GM12878 (cell line): ENCODE results near the gene PAX2. TPM values are rescaled to one million over a fixed set of nuclear protein-coding genes. Genes with fewer than 3 reads are reported as not detected.

ENCODE experiments used
- ATAC-seq: fragments of 200-7000 bp; cut with Tn5 transposase; 3 replicates; pipeline ENCODE4 v1.9.1; 2020; ENCODE audit warnings: mild to moderate bottlenecking, moderate library complexity
- Bru-seq: library from RNA; stranded (reverse); fragments of 400-500 nt; gene quantifications from one replicate; lab custom pipeline; 2021; lab: Mats Ljungman, UMichigan
- BruChase-seq, 2 experiments: library from RNA; stranded (reverse); fragments of 400-500 nt; gene quantifications; one replicate each; lab custom pipeline; 2021; lab: Mats Ljungman, UMichigan
- BruUV-seq: library from RNA; stranded (reverse); fragments of 400-500 nt; replicated peaks from 2 replicates; lab custom pipeline; 2021; lab: Mats Ljungman, UMichigan
- CTCF ChIA-PET: fragments of 300-600 bp; sonication (Branson Sonifier 250); formaldehyde crosslinking; extraction: SDS; loops from one replicate; lab custom pipeline; 2021; ENCODE audit warnings: inconsistent platforms; lab: Yijun Ruan, JAX
- POLR2A ChIA-PET: fragments of 350-600 bp; formaldehyde crosslinking; extraction: SDS; loops from one replicate; lab custom pipeline; 2021; ENCODE audit warnings: inconsistent platforms; lab: Charles Lee
- RAD21 ChIA-PET: fragments of 300-600 bp; sonication (Branson Sonifier 250); formaldehyde crosslinking; loops from one replicate; lab custom pipeline; 2023; ENCODE audit warnings: antibody characterized with exemption; ENCODE audit not compliant: unreplicated experiment; lab: Charles Lee
- SMC1A ChIA-PET: fragments of 300-600 bp; sonication (Branson Sonifier 250); formaldehyde crosslinking; loops from one replicate; lab custom pipeline; 2023; ENCODE audit not compliant: unreplicated experiment, uncharacterized antibody; lab: Charles Lee
- DNase-seq: peaks from one replicate; pipeline ENCODE4 v3.0.0-alpha.2; 2011; ENCODE audit warnings: low read depth, low spot score
- FAIRE-seq: peaks from 3 replicates; lab custom pipeline; 2011; peaks lifted over from hg19 to GRCh38; lab: Jason Lieb, UNC
- H2AFZ ChIP-seq: 2 replicates; pipeline ENCODE4 v1.6.0; 2011; ENCODE audit warnings: low read depth, low read length, control low read depth; ENCODE audit not compliant: control insufficient read depth
- H3K27ac ChIP-seq: 2 replicates; pipeline ENCODE4 v1.5.1; 2011; ENCODE audit warnings: control low read depth; ENCODE audit not compliant: control insufficient read depth, insufficient read depth
- H3K27me3 ChIP-seq, 2 experiments: replicated peaks in 1 of 2; 2 replicates each; pipeline versions ENCODE4 v1.6.0 to v1.6.1; 2011; ENCODE audit warnings: low read length in 1 of 2; ENCODE audit not compliant: control insufficient read depth in 2 of 2, insufficient read depth in 2 of 2
- H3K36me3 ChIP-seq, 2 experiments: 2 replicates each; pipeline ENCODE4 v1.5.1; 2011; ENCODE audit warnings: low read length in 1 of 2; ENCODE audit not compliant: control insufficient read depth in 2 of 2, insufficient read depth in 2 of 2
- H3K4me1 ChIP-seq: 2 replicates; pipeline ENCODE4 v1.6.1; 2011; ENCODE audit warnings: mild to moderate bottlenecking, low read length, moderate library complexity, mixed read lengths; ENCODE audit not compliant: control insufficient read depth, insufficient read depth
- H3K4me2 ChIP-seq: 2 replicates; pipeline ENCODE4 v1.6.0; 2011; ENCODE audit warnings: control low read depth; ENCODE audit not compliant: control insufficient read depth, insufficient read depth
- H3K4me3 ChIP-seq: fragments of 200-600 bp; sonication (generic); 2 replicates; pipeline ENCODE4 v1.5.1; 2016
- H3K79me2 ChIP-seq: 2 replicates; pipeline ENCODE4 v1.6.0; 2011; ENCODE audit warnings: low read length; ENCODE audit not compliant: control insufficient read depth, insufficient read depth
- H3K9ac ChIP-seq: 2 replicates; pipeline ENCODE4 v1.8.0; 2011; ENCODE audit warnings: low read length, control low read depth, mixed read lengths; ENCODE audit not compliant: control insufficient read depth, insufficient read depth
- H3K9me3 ChIP-seq: replicated peaks from 3 replicates; pipeline ENCODE4 v1.5.1; 2011; ENCODE audit warnings: mild to moderate bottlenecking, low read length; ENCODE audit not compliant: control insufficient read depth, insufficient read depth
- H4K20me1 ChIP-seq: 2 replicates; pipeline ENCODE4 v1.6.0; 2011; ENCODE audit not compliant: control insufficient read depth, insufficient read depth
- BACH1 ChIP-seq: fragments of 450-650 bp; IDR thresholded peaks from 2 replicates; pipeline ENCODE4 v1.6.1; 2017; ENCODE audit warnings: mild to moderate bottlenecking, borderline replicate concordance
- FOXK2 ChIP-seq: fragments of 450-650 bp; IDR thresholded peaks from 2 replicates; pipeline ENCODE4 v1.6.1; 2017; ENCODE audit warnings: mild to moderate bottlenecking, moderate library complexity
- SMC3 ChIP-seq: IDR thresholded peaks from 2 replicates; pipeline ENCODE4 v1.6.1; 2011; ENCODE audit warnings: low read length, improper control_type of control experiment, borderline replicate concordance
- TCF3 ChIP-seq: IDR thresholded peaks from 2 replicates; pipeline ENCODE4 v1.6.1; 2012; ENCODE audit warnings: low read depth, mild to moderate bottlenecking, low read length, borderline replicate concordance; ENCODE audit not compliant: insufficient read depth
- WGBS: methylation state at CpG from one replicate; pipeline ENCODE4 v1.1.6; 2016; ENCODE audit warnings: low lambda C conversion rate; ENCODE audit not compliant: insufficient replicate concordance, insufficient coverage; ENCODE audit errors: missing lambda C conversion rate; 5-methylcytosine and 5-hydroxymethylcytosine counted together
- in situ Hi-C: fragments of 300-500 bp; cut with MboI; formaldehyde crosslinking; loops from 9 replicates; pipeline ENCODE4 v1.14.3; 2018; ENCODE audit warnings: mixed read lengths
- intact Hi-C: fragments of 100-400 bp; cut with micrococcal nuclease; formaldehyde crosslinking; loops from one replicate; pipeline ENCODE4 v1.14.2; 2022; ENCODE audit not compliant: unreplicated experiment
- long read RNA-seq, 2 experiments: library from polyadenylated mRNA; unstranded; transcript quantifications; one replicate each; pipeline ENCODE4 v2.0.0, GENCODE V29; 2019 to 2020
- polyA minus RNA-seq, 3 experiments: library from RNA; depleted of rRNA, polyadenylated mRNA; stranded (reverse); fragments of >200 nt; gene quantifications; 2 replicates each; pipeline ENCODE4 v1.2.3, GENCODE V29; 2011
- polyA plus RNA-seq, 11 experiments: library from polyadenylated mRNA; depleted of rRNA in 4 of 11; unstranded in 6 of 11; stranded (reverse) in 5 of 11; fragments of >200 nt; fragmentation: Nextera tagmentation in 4 of 11; fragmentation: Illumina TruSeq in 1 of 11; extraction: Ambion mirVana in 4 of 11; extraction: Trizol in 1 of 11; gene quantifications; 1 replicate in 1 of 11; 2 replicates in 10 of 11; pipeline versions ENCODE4 v1.2.1 to v1.2.3, GENCODE V29; 2011 to 2016; ENCODE audit warnings: inconsistent platforms in 2 of 11, missing spikeins in 2 of 11, low read depth in 1 of 11
- total RNA-seq, 4 experiments: library from RNA; depleted of rRNA in 3 of 4; stranded (reverse); fragments of >200 nt in 3 of 4; fragmentation: Illumina TruSeq in 1 of 4; extraction: Trizol in 1 of 4; gene quantifications; 2 replicates each; pipeline versions ENCODE4 v1.2.1 to v1.2.3, GENCODE V29; 2013 to 2021
- TF ChIP-seq, protein P1 (sequence below): fragments of 450-650 bp; formaldehyde crosslinking; IDR thresholded peaks from 2 replicates; pipeline ENCODE4 v1.4.0; 2022; ENCODE audit warnings: mild to moderate bottlenecking, moderate library complexity
- TF ChIP-seq, protein P2 (sequence below): fragments of 450-650 bp; IDR thresholded peaks from 2 replicates; pipeline ENCODE4 v1.6.1; 2017; ENCODE audit warnings: mild to moderate bottlenecking, low read depth, inconsistent platforms; ENCODE audit not compliant: poor library complexity, severe bottlenecking
- TF ChIP-seq, protein P3 (sequence below): IDR thresholded peaks from 2 replicates; pipeline ENCODE4 v1.6.1; 2011; ENCODE audit warnings: borderline replicate concordance, low read depth, mild to moderate bottlenecking, moderate library complexity, mixed read lengths, low read length; ENCODE audit not compliant: insufficient read depth; ENCODE audit errors: extremely low read length

Gene PAX2
- not detected in 2 replicates for total RNA-seq (2013; cell fraction: nucleolus; rRNA removed)
- total RNA-seq (2014; rRNA removed) (not detected in 2 replicates), total RNA-seq (2014; rRNA removed; fragmentation: Illumina TruSeq; extraction: Trizol) (not detected in 2 replicates), total RNA-seq (2021) (not detected in 2 replicates), polyA plus RNA-seq (2011; rRNA removed) (not detected in 2 replicates), polyA plus RNA-seq (2014; fragmentation: Illumina TruSeq; extraction: Trizol) (not detected in 2 replicates), polyA plus RNA-seq (2014; fragmentation: Nextera tagmentation; extraction: Ambion mirVana) (not detected), polyA plus RNA-seq (2014; rRNA removed) (not detected in 2 replicates), polyA plus RNA-seq (2016; fragmentation: Nextera tagmentation; extraction: Ambion mirVana) (not detected), polyA minus RNA-seq (2011; rRNA and poly(A)+ RNA removed) (not detected in 2 replicates), Bru-seq, nascent RNA (percentile 8 among the genes with signal in this experiment), BruChase-seq, experiment 1, labeled RNA remaining after a 6-hour chase (percentile 16 among the genes with signal in this experiment), BruChase-seq, experiment 2, labeled RNA remaining after a 2-hour chase (percentile 9 among the genes with signal in this experiment)
- not detected for polyA plus RNA-seq (2011; ENCODE audit: low read depth)
- not detected in 2 replicates for polyA plus RNA-seq (2011; cell fraction: cytosol; rRNA removed)
- 0.10 and 0.15 TPM in 2 replicates for polyA plus RNA-seq (2011; cell fraction: nucleus; rRNA removed)
- not detected in 2 replicates for polyA plus RNA-seq (2012)
- polyA minus RNA-seq (2011; cell fraction: cytosol; rRNA and poly(A)+ RNA removed): not detected in 2 replicates
- not detected in 2 replicates for polyA minus RNA-seq (2011; cell fraction: nucleus; rRNA and poly(A)+ RNA removed)
- long read RNA-seq, experiment 1: 0 reads
- long read RNA-seq, experiment 2: 0 reads

DNA sequence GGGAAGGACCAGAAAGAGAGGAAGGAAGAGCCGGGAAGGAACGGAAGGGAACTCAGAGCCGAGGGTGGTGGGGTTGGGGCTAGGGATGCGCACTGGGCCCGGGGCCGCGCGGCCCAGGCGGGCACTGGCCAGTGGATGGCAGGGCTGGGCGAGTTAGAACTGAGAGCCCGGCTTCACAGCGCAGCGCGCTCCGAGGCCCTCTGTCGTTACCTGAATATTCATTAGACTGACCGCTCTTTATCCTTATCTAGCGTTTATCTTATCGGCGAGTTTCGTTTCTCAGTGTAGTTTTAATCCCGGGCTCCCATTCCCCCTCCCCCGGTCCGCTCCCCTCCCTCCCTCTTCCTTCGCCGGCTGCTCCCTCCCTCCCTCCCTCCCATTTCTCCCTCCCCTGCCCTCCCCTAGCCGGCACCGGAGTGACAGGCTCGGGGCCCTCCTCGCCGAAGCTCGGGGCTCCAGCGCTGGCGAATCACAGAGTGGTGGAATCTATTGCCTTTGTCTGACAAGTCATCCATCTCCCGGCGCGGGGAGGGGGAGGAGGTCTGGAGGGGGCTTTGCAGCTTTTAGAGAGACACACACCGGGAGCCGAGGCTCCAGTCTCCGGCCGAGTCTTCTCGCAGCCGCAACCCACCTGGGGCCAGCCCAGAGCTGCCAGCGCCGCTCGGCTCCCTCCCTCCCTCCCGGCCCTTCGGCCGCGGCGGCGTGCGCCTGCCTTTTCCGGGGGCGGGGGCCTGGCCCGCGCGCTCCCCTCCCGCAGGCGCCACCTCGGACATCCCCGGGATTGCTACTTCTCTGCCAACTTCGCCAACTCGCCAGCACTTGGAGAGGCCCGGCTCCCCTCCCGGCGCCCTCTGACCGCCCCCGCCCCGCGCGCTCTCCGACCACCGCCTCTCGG lies at the start of gene PAX2:
Gene PAX2, plus strand, starts transcription at position 596 of the 895 bp plus-strand sequence. CDS start 679 bp downstream, outside the sequence.
- ATAC-seq: no peak
- H3K9me3 ChIP-seq: no peaks in the 10 kb centered on the region
- no peaks in the 10 kb centered on the region for H3K4me1 ChIP-seq
- H3K4me3 ChIP-seq: no peak within 1 kb of the TSS
- WGBS: 7% methylated on average over 14 of the region's 75 CpGs
- ChIA-PET CTCF (interaction anchor here (0.8 to 1.9 kb wide), 8 partner anchors 17 to 307 kb away, joined by 3 to 5 read pairs (median 3); no protein-coding TSS in a partner anchor), SMC1A (interaction anchor here (1.1 kb wide), 1 partner anchor 127 kb away, joined by 3 read pairs; no protein-coding TSS in a partner anchor), RAD21 (interaction anchor here (0.7 to 1.2 kb wide), 3 partner anchors 133 to 348 kb away, joined by 3 to 4 read pairs (median 3); no protein-coding TSS in a partner anchor), POLR2A (interaction anchor here (0.5 kb wide), 1 partner anchor 212 kb away, joined by 4 read pairs; no protein-coding TSS in a partner anchor)
- intact Hi-C loops (loop anchor here (10.0 kb wide), 1 partner anchor 130 kb away; no protein-coding TSS in a partner anchor), in situ Hi-C loops (loop anchor here (5.0 kb wide), 1 partner anchor 73 kb away; no protein-coding TSS in a partner anchor)
- H3K4me2 ChIP-seq: no peak within 1 kb of the TSS
- H3K36me3 ChIP-seq: no peaks in the 10 kb centered on the region
- BruUV-seq: no TSS peak
- no peak for FAIRE-seq
- H2AFZ ChIP-seq: no peak within 1 kb of the TSS
- no peak within 1 kb of the TSS for H3K9ac ChIP-seq
- H3K27me3 ChIP-seq: peaks cover 42 to 46% of the 10 kb centered on the region in 2 experiments
- no peaks in the 10 kb centered on the region for H3K79me2 ChIP-seq
- DNase-seq: no peak
- H4K20me1 ChIP-seq: no peaks in the 10 kb centered on the region
- no peak within 1 kb of the TSS for H3K27ac ChIP-seq
- TF ChIP-seq BACH1: no peak
- TF ChIP-seq FOXK2: no peak
- TF ChIP-seq, protein P1, sequence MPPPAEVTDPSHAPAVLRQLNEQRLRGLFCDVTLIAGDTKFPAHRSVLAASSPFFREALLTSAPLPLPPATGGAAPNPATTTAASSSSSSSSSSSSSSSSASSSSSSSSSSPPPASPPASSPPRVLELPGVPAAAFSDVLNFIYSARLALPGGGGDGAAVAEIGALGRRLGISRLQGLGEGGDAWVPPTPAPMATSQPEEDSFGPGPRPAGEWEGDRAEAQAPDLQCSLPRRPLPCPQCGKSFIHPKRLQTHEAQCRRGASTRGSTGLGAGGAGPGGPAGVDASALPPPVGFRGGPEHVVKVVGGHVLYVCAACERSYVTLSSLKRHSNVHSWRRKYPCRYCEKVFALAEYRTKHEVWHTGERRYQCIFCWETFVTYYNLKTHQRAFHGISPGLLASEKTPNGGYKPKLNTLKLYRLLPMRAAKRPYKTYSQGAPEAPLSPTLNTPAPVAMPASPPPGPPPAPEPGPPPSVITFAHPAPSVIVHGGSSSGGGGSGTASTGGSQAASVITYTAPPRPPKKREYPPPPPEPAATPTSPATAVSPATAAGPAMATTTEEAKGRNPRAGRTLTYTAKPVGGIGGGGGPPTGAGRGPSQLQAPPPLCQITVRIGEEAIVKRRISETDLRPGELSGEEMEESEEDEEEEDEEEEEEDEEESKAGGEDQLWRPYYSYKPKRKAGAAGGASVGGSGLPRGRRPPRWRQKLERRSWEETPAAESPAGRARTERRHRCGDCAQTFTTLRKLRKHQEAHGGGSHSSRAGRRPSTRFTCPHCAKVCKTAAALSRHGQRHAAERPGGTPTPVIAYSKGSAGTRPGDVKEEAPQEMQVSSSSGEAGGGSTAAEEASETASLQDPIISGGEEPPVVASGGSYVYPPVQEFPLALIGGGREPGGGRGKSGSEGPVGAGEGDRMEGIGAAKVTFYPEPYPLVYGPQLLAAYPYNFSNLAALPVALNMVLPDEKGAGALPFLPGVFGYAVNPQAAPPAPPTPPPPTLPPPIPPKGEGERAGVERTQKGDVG (CRISPR knock-in tag): no peak
- TF ChIP-seq, protein P2, sequence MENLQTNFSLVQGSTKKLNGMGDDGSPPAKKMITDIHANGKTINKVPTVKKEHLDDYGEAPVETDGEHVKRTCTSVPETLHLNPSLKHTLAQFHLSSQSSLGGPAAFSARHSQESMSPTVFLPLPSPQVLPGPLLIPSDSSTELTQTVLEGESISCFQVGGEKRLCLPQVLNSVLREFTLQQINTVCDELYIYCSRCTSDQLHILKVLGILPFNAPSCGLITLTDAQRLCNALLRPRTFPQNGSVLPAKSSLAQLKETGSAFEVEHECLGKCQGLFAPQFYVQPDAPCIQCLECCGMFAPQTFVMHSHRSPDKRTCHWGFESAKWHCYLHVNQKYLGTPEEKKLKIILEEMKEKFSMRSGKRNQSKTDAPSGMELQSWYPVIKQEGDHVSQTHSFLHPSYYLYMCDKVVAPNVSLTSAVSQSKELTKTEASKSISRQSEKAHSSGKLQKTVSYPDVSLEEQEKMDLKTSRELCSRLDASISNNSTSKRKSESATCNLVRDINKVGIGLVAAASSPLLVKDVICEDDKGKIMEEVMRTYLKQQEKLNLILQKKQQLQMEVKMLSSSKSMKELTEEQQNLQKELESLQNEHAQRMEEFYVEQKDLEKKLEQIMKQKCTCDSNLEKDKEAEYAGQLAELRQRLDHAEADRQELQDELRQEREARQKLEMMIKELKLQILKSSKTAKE: no peak
- TF ChIP-seq, protein P3, sequence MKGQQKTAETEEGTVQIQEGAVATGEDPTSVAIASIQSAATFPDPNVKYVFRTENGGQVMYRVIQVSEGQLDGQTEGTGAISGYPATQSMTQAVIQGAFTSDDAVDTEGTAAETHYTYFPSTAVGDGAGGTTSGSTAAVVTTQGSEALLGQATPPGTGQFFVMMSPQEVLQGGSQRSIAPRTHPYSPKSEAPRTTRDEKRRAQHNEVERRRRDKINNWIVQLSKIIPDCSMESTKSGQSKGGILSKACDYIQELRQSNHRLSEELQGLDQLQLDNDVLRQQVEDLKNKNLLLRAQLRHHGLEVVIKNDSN: no peak
- no peak for TF ChIP-seq SMC3
- TF ChIP-seq TCF3: no peak
